GM15510 (cell line): ENCODE results near the gene TREML1.

Experiments
- POLR2A ChIP-seq: IDR thresholded peaks from 3 replicates; pipeline ENCODE4 v1.6.1; 2011; ENCODE audit warnings: borderline replicate concordance; ENCODE audit not compliant: insufficient read length; ENCODE audit errors: extremely low read depth

TREML1 gene

DNA sequence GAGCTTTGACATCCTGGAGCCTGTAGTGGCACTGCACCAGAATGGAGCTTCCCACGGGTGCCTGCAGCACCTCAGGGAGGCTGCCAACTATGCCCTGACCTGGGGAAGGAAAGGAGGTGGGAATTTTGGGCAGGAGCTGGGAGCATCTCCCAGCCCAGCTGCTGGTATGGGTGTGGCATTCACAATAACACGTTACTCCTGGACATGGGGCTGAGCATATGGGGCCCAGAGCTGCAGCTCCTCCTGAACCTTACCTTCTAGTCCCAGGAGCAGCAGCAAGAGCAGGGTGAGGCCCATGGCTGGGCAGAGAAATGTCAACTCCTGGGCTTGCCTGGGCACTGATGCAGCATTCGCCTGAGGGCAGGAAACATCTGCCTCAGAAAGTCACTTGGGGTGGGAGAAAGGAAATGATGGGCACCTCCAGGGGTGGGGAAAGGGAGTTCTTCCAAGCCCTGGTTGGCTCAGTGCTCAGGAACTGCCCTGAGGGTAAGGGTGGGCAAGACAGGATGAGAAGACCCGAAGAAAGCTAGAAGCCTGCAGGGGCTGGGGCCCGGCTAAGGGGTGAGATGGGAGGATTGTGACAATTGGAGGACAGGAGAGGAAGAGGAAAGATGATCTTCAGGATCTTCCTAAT lies at the start of gene TREML1:
Gene TREML1 (minus strand): TSS at position 356 of the 634 bp plus-strand sequence. CDS start 59 bp downstream, at position 297.
- no peak for TF ChIP-seq POLR2A

GRCh38 chr6:41201764-41202173 lies 47.6 kb upstream of the TREML1 start:
- no peak for TF ChIP-seq POLR2A

- no peak for TF ChIP-seq POLR2A
These were observed 47.0 kb upstream of the TREML1 start, which contains the start of gene TREML2 for GRCh38 chr6:41200901-41201763. Gene TREML2, minus strand, starts transcription at chr6:41201149. Its CDS starts 141 bp downstream, at chr6:41201008.

GRCh38 chr6:41200296-41200900 lies 46.3 kb upstream of the TREML1 start:
- TF ChIP-seq POLR2A, result no peak

GRCh38 chr6:41199552-41200246 lies 45.6 kb upstream of the TREML1 start:
- no peak for TF ChIP-seq POLR2A

DNA sequence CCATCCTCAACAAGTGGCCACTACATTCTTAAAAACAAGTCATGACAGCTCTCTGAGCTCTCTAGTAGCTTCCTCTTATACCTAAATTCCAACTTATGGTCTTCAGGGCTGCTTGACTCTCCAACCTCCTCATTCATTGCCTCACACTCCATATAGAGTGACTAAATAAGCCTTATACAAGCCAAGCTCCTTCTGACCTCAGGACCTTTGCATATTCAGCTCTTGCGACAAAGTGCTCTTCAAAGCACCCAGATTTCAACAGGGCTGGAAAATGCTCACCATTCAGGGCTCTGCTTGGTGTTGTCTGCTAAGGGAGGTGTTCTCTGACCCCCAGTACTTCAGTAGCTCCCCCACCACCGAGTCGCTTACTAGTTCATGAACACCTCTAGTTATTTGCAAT lies 43.1 kb upstream of the TREML1 start:
- no peak for TF ChIP-seq POLR2A

- TF ChIP-seq POLR2A, result no peak
These were observed 40.2 kb upstream of the TREML1 start for GRCh38 chr6:41194386-41194785.

GRCh38 chr6:41193884-41194283 lies 39.7 kb upstream of the TREML1 start:
- TF ChIP-seq POLR2A, result no peak

GRCh38 chr6:41193171-41193734 lies 39.1 kb upstream of the TREML1 start:
- no peak for TF ChIP-seq POLR2A

- TF ChIP-seq POLR2A, result no peak
These were observed 37.4 kb upstream of the TREML1 start for GRCh38 chr6:41191569-41191968.

DNA sequence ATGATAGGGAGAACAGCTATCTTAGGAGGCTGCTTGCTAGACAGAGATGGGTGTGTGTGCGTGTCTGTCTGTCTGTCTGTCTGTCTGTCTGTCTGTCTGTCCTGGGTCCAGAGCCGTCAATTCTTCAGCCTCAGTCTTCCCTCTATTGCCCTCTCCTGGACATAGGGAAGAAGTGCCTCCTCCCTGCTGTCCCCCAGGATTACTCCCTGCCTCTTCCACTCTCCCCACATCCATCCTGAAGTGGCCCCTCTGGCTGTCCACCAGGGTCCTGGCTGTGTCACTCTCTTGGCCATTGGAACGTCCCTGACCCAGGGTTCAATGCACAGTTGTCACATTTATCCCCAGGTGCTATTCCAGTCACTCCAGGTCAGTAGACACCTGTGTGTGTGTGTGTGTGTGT lies 36.6 kb upstream of the TREML1 start:
- no peak for TF ChIP-seq POLR2A

- TF ChIP-seq POLR2A, result no peak
These were observed 35.8 kb upstream of the TREML1 start for GRCh38 chr6:41189967-41190366.

- no peak for TF ChIP-seq POLR2A
These were observed 34.1 kb upstream of the TREML1 start for GRCh38 chr6:41187924-41188886.
